Caco-2 (cell line): ENCODE data around the gene KLK13. TPM values are rescaled to one million over a fixed set of nuclear protein-coding genes. Genes with fewer than 3 reads are reported as not detected.

Experiments used
- BruUV-seq: library from RNA; stranded (reverse); fragments of 400-500 nt; replicated peaks from 2 replicates; lab custom pipeline; 2021; lab: Mats Ljungman, UMichigan
- CTCF ChIA-PET: fragments of 300-600 bp; sonication (Branson Sonifier 250); formaldehyde crosslinking; loops from one replicate; lab custom pipeline; 2022; ENCODE audit warnings: antibody characterized with exemption; lab: Charles Lee
- POLR2A ChIA-PET: fragments of 300-600 bp; sonication (Branson Sonifier 250); formaldehyde crosslinking; loops from one replicate; lab custom pipeline; 2022; ENCODE audit warnings: antibody characterized with exemption; lab: Charles Lee
- DNase-seq, 2 experiments: peaks; one replicate each; pipeline versions ENCODE4 v3.0.0 to v3.0.0-alpha.2; 2020 to 2022
- H3K27me3 ChIP-seq: replicated peaks from 2 replicates; pipeline ENCODE4 v1.6.0; 2011; ENCODE audit warnings: low read length; ENCODE audit not compliant: control insufficient read depth, insufficient read depth
- H3K36me3 ChIP-seq: 2 replicates; pipeline ENCODE4 v1.5.1; 2011; ENCODE audit warnings: low read length; ENCODE audit not compliant: control insufficient read depth, insufficient read depth
- H3K4me1 ChIP-seq: fragments of 250-450 bp; sonication (Bioruptor Pico); 2 replicates; pipeline ENCODE4 v1.5.1; 2020; ENCODE audit warnings: mild to moderate bottlenecking
- H3K4me3 ChIP-seq: 2 replicates; pipeline ENCODE4 v1.5.1; 2011; ENCODE audit warnings: low read depth, mild to moderate bottlenecking, control low read depth, low read length
- H3K9me3 ChIP-seq: fragments of 250-450 bp; sonication (Bioruptor Pico); 2 replicates; pipeline ENCODE4 v1.5.1; 2020; ENCODE audit warnings: mild to moderate bottlenecking, moderate library complexity
- H3K27ac Mint-ChIP-seq: one replicate; pipeline ENCODE4 v1.8.0; 2022; ENCODE audit warnings: mixed read lengths; ENCODE audit not compliant: unreplicated experiment
- H3K27me3 Mint-ChIP-seq: one replicate; pipeline ENCODE4 v1.8.0; 2022; ENCODE audit warnings: mixed read lengths; ENCODE audit not compliant: insufficient read depth, unreplicated experiment
- H3K36me3 Mint-ChIP-seq: one replicate; pipeline ENCODE4 v1.8.0; 2022; ENCODE audit warnings: mild to moderate bottlenecking, mixed read lengths; ENCODE audit not compliant: insufficient read depth, unreplicated experiment
- H3K4me1 Mint-ChIP-seq: one replicate; pipeline ENCODE4 v1.8.0; 2022; ENCODE audit warnings: low read depth, mixed read lengths; ENCODE audit not compliant: unreplicated experiment
- H3K4me3 Mint-ChIP-seq: one replicate; pipeline ENCODE4 v1.8.0; 2022; ENCODE audit warnings: mild to moderate bottlenecking, moderate library complexity, mixed read lengths; ENCODE audit not compliant: unreplicated experiment
- H3K9me3 Mint-ChIP-seq: one replicate; pipeline ENCODE4 v1.8.0; 2022; ENCODE audit warnings: mixed read lengths; ENCODE audit not compliant: unreplicated experiment
- intact Hi-C: fragments of 100-400 bp; cut with micrococcal nuclease; formaldehyde crosslinking; loops from one replicate; pipeline ENCODE4 v1.10.0; 2022; ENCODE audit not compliant: unreplicated experiment
- total RNA-seq: library from RNA; stranded (reverse); gene quantifications from 2 replicates; pipeline ENCODE4 v1.2.3, GENCODE V29; 2022
- TF ChIP-seq, protein P1 (sequence below), 2 experiments: fragments of 200-600 bp in 1 of 2; IDR thresholded peaks; 1 replicate in 1 of 2; 2 replicates in 1 of 2; pipeline versions ENCODE4 v1.5.1 to v1.8.0; 2011 to 2022; ENCODE audit warnings: antibody characterized with exemption in 1 of 2, control low read depth in 1 of 2, inconsistent platforms in 1 of 2, low read depth in 1 of 2, low read length in 1 of 2, mild to moderate bottlenecking in 1 of 2, moderate library complexity in 1 of 2; ENCODE audit not compliant: insufficient read depth in 1 of 2, severe bottlenecking in 1 of 2, unreplicated experiment in 1 of 2

KLK13 gene
- total RNA-seq, 1 experiment from 2014 or later, result not detected

DNA sequence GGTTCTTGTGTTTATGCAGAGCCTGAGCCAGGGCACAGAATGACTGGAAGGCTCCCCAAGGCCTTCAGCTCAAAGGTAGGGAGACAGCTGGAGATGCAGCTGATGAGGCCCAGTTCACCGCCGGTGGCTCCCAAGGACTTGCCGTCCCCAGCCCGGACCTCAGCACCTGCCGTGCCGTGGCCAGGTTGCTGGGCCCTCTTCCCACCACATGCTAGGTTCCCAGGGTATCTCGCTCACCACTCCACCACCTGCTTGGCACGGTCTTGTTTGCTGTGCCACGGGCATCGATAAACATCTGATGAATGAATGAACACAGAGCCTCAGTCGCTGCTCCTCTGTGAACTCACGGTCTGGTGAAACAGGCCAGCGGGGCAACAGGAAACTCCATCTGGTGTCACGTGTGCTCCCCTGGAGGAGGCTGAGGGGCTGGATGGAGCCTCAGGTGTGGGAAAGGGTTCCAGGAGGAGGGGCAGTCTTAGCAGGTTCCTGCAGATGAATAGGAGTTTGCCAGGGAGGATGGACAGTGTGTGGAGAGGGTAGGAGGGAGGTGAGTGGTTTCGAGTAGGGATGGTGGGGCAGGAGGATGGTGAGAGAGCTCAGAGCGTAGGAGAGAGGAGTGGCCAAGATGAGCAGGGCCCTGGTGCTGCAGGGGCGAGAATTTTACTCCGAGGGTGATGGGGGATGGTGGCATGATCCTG, 21.4 kb upstream of the KLK13 start:
- no peaks in the 10 kb centered on the region for H3K36me3 Mint-ChIP-seq
- intact Hi-C loops, result no loop called here
- Histone ChIP-seq H3K4me3 (no peak overlapping the region), H3K27me3 (no peaks in the 10 kb centered on the region), H3K9me3 (no peaks in the 10 kb centered on the region), H3K4me1 (no peaks in the 10 kb centered on the region), H3K36me3 (no peaks in the 10 kb centered on the region)
- POLR2A ChIA-PET, result no interaction called here
- CTCF ChIA-PET, result interaction anchor here (0.6 to 2.1 kb wide), 2 partner anchors 8 to 65 kb away, joined by 3 to 6 read pairs; no protein-coding TSS in a partner anchor
- H3K27ac Mint-ChIP-seq, result no peak overlapping the region
- no peaks in the 10 kb centered on the region for H3K4me1 Mint-ChIP-seq
- H3K9me3 Mint-ChIP-seq, result no peaks in the 10 kb centered on the region
- TF ChIP-seq, protein P1, sequence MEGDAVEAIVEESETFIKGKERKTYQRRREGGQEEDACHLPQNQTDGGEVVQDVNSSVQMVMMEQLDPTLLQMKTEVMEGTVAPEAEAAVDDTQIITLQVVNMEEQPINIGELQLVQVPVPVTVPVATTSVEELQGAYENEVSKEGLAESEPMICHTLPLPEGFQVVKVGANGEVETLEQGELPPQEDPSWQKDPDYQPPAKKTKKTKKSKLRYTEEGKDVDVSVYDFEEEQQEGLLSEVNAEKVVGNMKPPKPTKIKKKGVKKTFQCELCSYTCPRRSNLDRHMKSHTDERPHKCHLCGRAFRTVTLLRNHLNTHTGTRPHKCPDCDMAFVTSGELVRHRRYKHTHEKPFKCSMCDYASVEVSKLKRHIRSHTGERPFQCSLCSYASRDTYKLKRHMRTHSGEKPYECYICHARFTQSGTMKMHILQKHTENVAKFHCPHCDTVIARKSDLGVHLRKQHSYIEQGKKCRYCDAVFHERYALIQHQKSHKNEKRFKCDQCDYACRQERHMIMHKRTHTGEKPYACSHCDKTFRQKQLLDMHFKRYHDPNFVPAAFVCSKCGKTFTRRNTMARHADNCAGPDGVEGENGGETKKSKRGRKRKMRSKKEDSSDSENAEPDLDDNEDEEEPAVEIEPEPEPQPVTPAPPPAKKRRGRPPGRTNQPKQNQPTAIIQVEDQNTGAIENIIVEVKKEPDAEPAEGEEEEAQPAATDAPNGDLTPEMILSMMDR (IDR thresholded peaks at IDR 0.05; ENCODE audit: insufficient read depth in 1 of 2, low read depth in 1 of 2, low read length in 1 of 2, severe bottlenecking in 1 of 2, unreplicated experiment in 1 of 2), result no peak
- H3K27me3 Mint-ChIP-seq, result peaks cover 17% of the 10 kb centered on the region
- H3K4me3 Mint-ChIP-seq, result no peak overlapping the region
- no peak for DNase-seq
- BruUV-seq, result no TSS peak

DNA sequence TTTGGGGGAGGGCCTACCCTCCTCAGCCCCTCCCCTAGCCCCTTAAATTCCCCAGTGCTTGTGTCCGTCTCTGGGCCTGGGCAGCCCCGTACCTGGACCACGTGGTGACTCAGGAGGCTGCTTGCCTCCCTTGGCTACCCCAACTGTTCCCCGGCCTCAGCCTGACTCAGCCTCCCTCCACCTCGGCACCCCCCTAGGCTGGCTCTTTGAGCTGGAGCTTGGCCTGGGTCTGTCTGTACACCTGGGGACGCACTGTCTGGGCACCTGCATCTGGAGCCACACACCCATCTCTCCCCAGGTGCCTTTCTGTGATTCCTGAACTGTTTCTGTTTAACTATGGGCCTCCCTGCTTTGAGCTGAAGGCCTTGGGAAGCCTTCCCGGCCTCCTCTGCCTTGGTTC, 19.6 kb upstream of the KLK13 start:
- H3K36me3 ChIP-seq, result no peaks in the 10 kb centered on the region
- Mint-ChIP-seq H3K9me3 (no peaks in the 10 kb centered on the region), H3K4me3 (no peak overlapping the region), H3K27ac (no peak overlapping the region), H3K4me1 (no peaks in the 10 kb centered on the region), H3K36me3 (no peaks in the 10 kb centered on the region), H3K27me3 (peaks cover 17% of the 10 kb centered on the region)
- DNase-seq, result no peak
- intact Hi-C loops, result no loop called here
- no TSS peak for BruUV-seq
- ChIA-PET CTCF (no interaction called here), POLR2A (no interaction called here)
- H3K9me3 ChIP-seq, result no peaks in the 10 kb centered on the region
- no peak overlapping the region for H3K4me3 ChIP-seq
- H3K4me1 ChIP-seq, result no peaks in the 10 kb centered on the region
- no peaks in the 10 kb centered on the region for H3K27me3 ChIP-seq
- TF ChIP-seq, protein P1 (IDR thresholded peaks at IDR 0.05; ENCODE audit: insufficient read depth in 1 of 2, low read depth in 1 of 2, low read length in 1 of 2, severe bottlenecking in 1 of 2, unreplicated experiment in 1 of 2), result no peak

DNA sequence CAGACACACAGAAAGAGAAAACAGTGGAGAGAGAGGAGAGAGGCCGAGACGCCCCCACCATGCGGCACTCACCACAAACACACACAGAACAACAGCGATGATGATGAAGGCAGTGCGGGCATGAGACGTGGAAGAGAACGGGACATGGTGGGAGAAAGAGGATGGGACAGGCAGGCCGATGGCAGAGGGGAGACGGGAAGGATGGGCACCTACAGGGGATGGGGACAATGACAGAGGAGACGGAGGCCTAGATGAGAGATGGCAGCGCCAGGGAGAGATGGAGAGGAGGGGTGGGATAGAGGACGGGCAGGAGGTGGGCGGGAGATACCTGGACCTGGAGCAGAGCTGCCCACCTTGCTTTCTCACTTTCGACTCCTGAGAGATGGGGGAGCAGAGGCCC, 18.9 kb upstream of the KLK13 start:
- H3K4me1 ChIP-seq, result no peaks in the 10 kb centered on the region
- ChIA-PET CTCF (no interaction called here), POLR2A (no interaction called here)
- TF ChIP-seq, protein P1 (IDR thresholded peaks at IDR 0.05; ENCODE audit: insufficient read depth in 1 of 2, low read depth in 1 of 2, low read length in 1 of 2, severe bottlenecking in 1 of 2, unreplicated experiment in 1 of 2), result no peak
- no peak for DNase-seq
- Mint-ChIP-seq H3K9me3 (no peaks in the 10 kb centered on the region), H3K27ac (no peak overlapping the region), H3K4me1 (no peaks in the 10 kb centered on the region), H3K27me3 (peaks cover 17% of the 10 kb centered on the region), H3K4me3 (no peak overlapping the region), H3K36me3 (no peaks in the 10 kb centered on the region)
- H3K27me3 ChIP-seq, result no peaks in the 10 kb centered on the region
- H3K4me3 ChIP-seq, result no peak overlapping the region
- no peaks in the 10 kb centered on the region for H3K9me3 ChIP-seq
- intact Hi-C loops, result no loop called here
- BruUV-seq, result no TSS peak
- H3K36me3 ChIP-seq, result no peaks in the 10 kb centered on the region
